GM12878 (cell line): Measurements from ENCODE around the gene ADSS2. TPM values are rescaled to one million over a fixed set of nuclear protein-coding genes. Genes with fewer than 3 reads are reported as not detected.

ENCODE experiments used
- BCL11A ChIP-seq: IDR thresholded peaks from 2 replicates; pipeline ENCODE4 v1.6.1; 2011; ENCODE audit warnings: low read depth, low read length
- BRCA1 ChIP-seq: IDR thresholded peaks from 2 replicates; pipeline ENCODE4 v1.6.1; 2011; ENCODE audit warnings: low read depth, low read length, improper control_type of control experiment
- CREM ChIP-seq: IDR thresholded peaks from 2 replicates; pipeline ENCODE4 v1.6.1; 2014; ENCODE audit warnings: antibody characterized with exemption, low read depth
- EED ChIP-seq: sonication (generic); IDR thresholded peaks from 2 replicates; pipeline ENCODE4 v1.6.1; 2016; ENCODE audit warnings: antibody characterized with exemption, low read depth
- ETV6 ChIP-seq, 2 experiments: fragments of 450-650 bp in 1 of 2; IDR thresholded peaks in 1 of 2; conservative IDR thresholded peaks in 1 of 2; 2 replicates each; pipeline ENCODE4 v1.6.1; 2014; ENCODE audit warnings: antibody characterized with exemption in 1 of 2, borderline replicate concordance in 1 of 2, low read depth in 1 of 2, mild to moderate bottlenecking in 1 of 2, moderate library complexity in 1 of 2
- KLF5 ChIP-seq: fragments of 450-650 bp; IDR thresholded peaks from 2 replicates; pipeline ENCODE4 v1.6.1; 2014; ENCODE audit warnings: mild to moderate bottlenecking; ENCODE audit not compliant: partially characterized antibody
- SMAD5 ChIP-seq: IDR thresholded peaks from 2 replicates; pipeline ENCODE4 v1.6.1; 2016; ENCODE audit warnings: antibody characterized with exemption, low read depth
- SMARCA5 ChIP-seq: fragments of 450-650 bp; IDR thresholded peaks from 2 replicates; pipeline ENCODE4 v1.6.1; 2017; ENCODE audit warnings: mild to moderate bottlenecking
- STAT1 ChIP-seq: fragments of 450-650 bp; conservative IDR thresholded peaks from 2 replicates; pipeline ENCODE4 v1.6.1; 2014; ENCODE audit warnings: antibody characterized with exemption, mild to moderate bottlenecking
- SUZ12 ChIP-seq: fragments of 200-600 bp; sonication (generic); IDR thresholded peaks from one replicate; pipeline ENCODE4 v1.6.1; 2018; ENCODE audit warnings: antibody characterized with exemption, mild to moderate bottlenecking; ENCODE audit not compliant: unreplicated experiment
- TCF12 ChIP-seq: IDR thresholded peaks from 2 replicates; pipeline ENCODE4 v1.6.1; 2011; ENCODE audit warnings: low read depth, mild to moderate bottlenecking, low read length
- ZZZ3 ChIP-seq: IDR thresholded peaks from 2 replicates; pipeline ENCODE4 v1.6.1; 2011; ENCODE audit warnings: low read depth; ENCODE audit not compliant: control insufficient read depth, insufficient read length
- polyA plus RNA-seq, 11 experiments: library from polyadenylated mRNA; depleted of rRNA in 4 of 11; unstranded in 6 of 11; stranded (reverse) in 5 of 11; fragments of >200 nt; fragmentation: Nextera tagmentation in 4 of 11; fragmentation: Illumina TruSeq in 1 of 11; extraction: Ambion mirVana in 4 of 11; extraction: Trizol in 1 of 11; gene quantifications; 1 replicate in 1 of 11; 2 replicates in 10 of 11; pipeline versions ENCODE4 v1.2.1 to v1.2.3, GENCODE V29; 2011 to 2016; ENCODE audit warnings: inconsistent platforms in 2 of 11, missing spikeins in 2 of 11, low read depth in 1 of 11
- total RNA-seq, 4 experiments: library from RNA; depleted of rRNA in 3 of 4; stranded (reverse); fragments of >200 nt in 3 of 4; fragmentation: Illumina TruSeq in 1 of 4; extraction: Trizol in 1 of 4; gene quantifications; 2 replicates each; pipeline versions ENCODE4 v1.2.1 to v1.2.3, GENCODE V29; 2013 to 2021
- TF ChIP-seq, protein P1 (sequence below): fragments of 150-350 bp; IDR thresholded peaks from 2 replicates; pipeline ENCODE4 v1.6.1; 2014; ENCODE audit warnings: mild to moderate bottlenecking, low read depth, low read length
- TF ChIP-seq, protein P2 (sequence below): fragments of 150-350 bp; IDR thresholded peaks from 2 replicates; pipeline ENCODE4 v1.6.1; 2016; ENCODE audit warnings: low read depth, low read length
- TF ChIP-seq, protein P3 (sequence below): fragments of 450-650 bp; IDR thresholded peaks from 2 replicates; pipeline ENCODE4 v1.6.1; 2017; ENCODE audit warnings: mild to moderate bottlenecking, moderate library complexity

The ADSS2 gene
- total and polyA plus RNA-seq, 10 of the 15 experiments (the other 5 are each of a cell fraction or from before 2014, with no cell fraction given), result 8.1 to 49.3 (median 40.6) TPM

DNA sequence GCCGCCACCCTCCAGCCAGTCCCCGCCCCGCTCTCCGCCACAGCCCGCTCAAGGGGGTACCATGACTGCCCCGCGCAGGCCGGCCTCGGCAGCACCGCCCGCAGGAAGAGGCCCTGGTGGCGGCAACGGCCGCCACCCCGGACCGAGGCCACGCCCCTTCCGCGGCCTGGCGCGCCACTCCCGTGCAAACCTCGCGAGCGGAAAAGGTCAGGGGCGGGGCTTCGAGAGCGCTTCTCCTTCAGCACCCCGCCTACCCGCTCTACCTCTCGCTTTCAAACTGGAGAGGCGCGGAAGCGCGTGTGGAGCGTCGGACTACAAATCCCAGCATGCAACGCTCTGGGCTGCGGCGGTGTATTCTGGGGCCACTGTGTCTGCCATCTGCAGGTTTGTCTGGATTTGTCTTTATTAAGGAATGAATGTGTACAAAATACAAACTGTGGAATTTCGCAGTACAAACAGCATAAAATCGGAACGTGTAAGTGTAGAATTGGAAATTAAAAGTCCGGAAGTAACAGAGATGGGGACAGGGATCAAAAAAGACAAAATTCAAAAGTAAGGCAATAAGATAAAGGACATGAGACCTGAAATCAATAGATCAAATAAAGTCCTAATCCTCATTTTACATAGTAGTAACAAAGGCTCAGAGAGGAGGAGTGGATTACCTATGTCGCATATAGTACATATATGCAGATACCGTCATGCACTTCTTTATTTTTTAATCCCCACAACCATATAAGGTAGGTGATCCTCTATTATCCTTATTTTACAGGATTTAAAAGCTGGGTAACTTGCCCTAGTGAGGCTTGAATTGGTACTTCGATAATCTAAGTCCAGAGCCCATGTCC lies 464 bp upstream of the ADSS2 start (continued):
- TF ChIP-seq ZZZ3 (no peak), BRCA1 (peak; percentile 69), SMARCA5 (0 out of 2 replicates have a peak, but pooled peaks have one; percentile 27), CREM (peak; percentile 79; the same call in 1 of the 2 replicates), EED (no peak), TCF12 (no peak), STAT1 (no peak), SMAD5 (no peak; the same call in 1 of the 2 replicates), ETV6 (conservative IDR thresholded peaks at IDR 0.05 in 1 of 2, IDR thresholded peaks at IDR 0.05 in 1 of 2; ENCODE audit: borderline replicate concordance in 1 of 2, low read depth in 1 of 2) (no peak), KLF5 (no peak), BCL11A (no peak), SUZ12 (no peak)
- TF ChIP-seq, protein P1, sequence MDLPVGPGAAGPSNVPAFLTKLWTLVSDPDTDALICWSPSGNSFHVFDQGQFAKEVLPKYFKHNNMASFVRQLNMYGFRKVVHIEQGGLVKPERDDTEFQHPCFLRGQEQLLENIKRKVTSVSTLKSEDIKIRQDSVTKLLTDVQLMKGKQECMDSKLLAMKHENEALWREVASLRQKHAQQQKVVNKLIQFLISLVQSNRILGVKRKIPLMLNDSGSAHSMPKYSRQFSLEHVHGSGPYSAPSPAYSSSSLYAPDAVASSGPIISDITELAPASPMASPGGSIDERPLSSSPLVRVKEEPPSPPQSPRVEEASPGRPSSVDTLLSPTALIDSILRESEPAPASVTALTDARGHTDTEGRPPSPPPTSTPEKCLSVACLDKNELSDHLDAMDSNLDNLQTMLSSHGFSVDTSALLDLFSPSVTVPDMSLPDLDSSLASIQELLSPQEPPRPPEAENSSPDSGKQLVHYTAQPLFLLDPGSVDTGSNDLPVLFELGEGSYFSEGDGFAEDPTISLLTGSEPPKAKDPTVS, result no peak
- TF ChIP-seq, protein P2, sequence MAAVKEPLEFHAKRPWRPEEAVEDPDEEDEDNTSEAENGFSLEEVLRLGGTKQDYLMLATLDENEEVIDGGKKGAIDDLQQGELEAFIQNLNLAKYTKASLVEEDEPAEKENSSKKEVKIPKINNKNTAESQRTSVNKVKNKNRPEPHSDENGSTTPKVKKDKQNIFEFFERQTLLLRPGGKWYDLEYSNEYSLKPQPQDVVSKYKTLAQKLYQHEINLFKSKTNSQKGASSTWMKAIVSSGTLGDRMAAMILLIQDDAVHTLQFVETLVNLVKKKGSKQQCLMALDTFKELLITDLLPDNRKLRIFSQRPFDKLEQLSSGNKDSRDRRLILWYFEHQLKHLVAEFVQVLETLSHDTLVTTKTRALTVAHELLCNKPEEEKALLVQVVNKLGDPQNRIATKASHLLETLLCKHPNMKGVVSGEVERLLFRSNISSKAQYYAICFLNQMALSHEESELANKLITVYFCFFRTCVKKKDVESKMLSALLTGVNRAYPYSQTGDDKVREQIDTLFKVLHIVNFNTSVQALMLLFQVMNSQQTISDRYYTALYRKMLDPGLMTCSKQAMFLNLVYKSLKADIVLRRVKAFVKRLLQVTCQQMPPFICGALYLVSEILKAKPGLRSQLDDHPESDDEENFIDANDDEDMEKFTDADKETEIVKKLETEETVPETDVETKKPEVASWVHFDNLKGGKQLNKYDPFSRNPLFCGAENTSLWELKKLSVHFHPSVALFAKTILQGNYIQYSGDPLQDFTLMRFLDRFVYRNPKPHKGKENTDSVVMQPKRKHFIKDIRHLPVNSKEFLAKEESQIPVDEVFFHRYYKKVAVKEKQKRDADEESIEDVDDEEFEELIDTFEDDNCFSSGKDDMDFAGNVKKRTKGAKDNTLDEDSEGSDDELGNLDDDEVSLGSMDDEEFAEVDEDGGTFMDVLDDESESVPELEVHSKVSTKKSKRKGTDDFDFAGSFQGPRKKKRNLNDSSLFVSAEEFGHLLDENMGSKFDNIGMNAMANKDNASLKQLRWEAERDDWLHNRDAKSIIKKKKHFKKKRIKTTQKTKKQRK, result no peak
- TF ChIP-seq, protein P3, sequence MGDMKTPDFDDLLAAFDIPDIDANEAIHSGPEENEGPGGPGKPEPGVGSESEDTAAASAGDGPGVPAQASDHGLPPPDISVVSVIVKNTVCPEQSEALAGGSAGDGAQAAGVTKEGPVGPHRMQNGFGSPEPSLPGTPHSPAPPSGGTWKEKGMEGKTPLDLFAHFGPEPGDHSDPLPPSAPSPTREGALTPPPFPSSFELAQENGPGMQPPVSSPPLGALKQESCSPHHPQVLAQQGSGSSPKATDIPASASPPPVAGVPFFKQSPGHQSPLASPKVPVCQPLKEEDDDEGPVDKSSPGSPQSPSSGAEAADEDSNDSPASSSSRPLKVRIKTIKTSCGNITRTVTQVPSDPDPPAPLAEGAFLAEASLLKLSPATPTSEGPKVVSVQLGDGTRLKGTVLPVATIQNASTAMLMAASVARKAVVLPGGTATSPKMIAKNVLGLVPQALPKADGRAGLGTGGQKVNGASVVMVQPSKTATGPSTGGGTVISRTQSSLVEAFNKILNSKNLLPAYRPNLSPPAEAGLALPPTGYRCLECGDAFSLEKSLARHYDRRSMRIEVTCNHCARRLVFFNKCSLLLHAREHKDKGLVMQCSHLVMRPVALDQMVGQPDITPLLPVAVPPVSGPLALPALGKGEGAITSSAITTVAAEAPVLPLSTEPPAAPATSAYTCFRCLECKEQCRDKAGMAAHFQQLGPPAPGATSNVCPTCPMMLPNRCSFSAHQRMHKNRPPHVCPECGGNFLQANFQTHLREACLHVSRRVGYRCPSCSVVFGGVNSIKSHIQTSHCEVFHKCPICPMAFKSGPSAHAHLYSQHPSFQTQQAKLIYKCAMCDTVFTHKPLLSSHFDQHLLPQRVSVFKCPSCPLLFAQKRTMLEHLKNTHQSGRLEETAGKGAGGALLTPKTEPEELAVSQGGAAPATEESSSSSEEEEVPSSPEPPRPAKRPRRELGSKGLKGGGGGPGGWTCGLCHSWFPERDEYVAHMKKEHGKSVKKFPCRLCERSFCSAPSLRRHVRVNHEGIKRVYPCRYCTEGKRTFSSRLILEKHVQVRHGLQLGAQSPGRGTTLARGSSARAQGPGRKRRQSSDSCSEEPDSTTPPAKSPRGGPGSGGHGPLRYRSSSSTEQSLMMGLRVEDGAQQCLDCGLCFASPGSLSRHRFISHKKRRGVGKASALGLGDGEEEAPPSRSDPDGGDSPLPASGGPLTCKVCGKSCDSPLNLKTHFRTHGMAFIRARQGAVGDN, result peak; percentile 2; the same call in 1 of the 2 replicates
